ENCODE data around the gene YRDC.

Gene YRDC, protein sequence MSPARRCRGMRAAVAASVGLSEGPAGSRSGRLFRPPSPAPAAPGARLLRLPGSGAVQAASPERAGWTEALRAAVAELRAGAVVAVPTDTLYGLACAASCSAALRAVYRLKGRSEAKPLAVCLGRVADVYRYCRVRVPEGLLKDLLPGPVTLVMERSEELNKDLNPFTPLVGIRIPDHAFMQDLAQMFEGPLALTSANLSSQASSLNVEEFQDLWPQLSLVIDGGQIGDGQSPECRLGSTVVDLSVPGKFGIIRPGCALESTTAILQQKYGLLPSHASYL

DNA sequence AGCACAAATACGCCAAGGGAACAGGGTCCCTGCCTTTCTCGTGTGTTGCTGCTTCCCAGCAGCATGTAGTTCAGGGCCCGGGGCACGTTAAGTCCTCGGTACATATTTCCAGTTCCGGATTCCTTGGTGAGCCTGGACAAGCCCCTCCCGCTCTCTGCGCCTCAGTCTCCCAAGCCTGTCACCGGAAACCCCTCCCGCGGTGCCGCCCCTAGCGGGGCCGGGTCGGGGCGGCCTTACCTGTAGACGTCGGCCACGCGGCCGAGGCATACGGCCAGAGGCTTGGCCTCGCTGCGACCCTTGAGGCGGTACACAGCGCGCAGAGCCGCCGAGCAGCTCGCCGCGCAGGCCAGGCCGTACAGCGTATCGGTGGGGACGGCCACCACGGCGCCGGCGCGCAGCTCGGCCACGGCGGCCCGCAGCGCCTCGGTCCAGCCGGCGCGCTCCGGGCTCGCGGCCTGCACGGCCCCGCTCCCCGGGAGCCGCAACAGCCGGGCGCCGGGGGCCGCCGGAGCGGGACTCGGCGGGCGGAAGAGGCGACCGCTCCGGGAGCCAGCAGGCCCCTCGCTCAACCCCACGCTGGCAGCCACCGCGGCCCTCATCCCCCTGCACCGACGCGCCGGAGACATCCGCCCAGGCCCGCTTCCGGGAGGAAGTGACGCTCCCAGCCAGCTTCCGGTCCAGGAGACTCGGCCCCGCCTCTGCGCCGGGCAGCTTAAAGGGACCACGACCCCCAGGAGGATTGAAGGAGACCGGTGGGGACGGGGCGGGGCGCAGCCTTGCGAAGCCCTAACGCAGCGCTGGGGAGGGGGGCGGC lies at the start of gene YRDC, which contains the start of gene C1orf122:
TSS of gene YRDC (minus strand) at position 654 of the 814 bp plus-strand sequence. CDS start at position 626, 28 bp downstream.
TSS of gene C1orf122 (plus strand) at position 236 of the 814 bp plus-strand sequence. CDS start 615 bp downstream, outside the sequence.
- peak; percentile 89 for DNase-seq

GRCh38 chr1:37854406-37854805 lies 46.4 kb upstream of the YRDC start:
- DNase-seq, result no peak

GRCh38 chr1:37853157-37853556 lies 45.1 kb upstream of the YRDC start:
- DNase-seq, result no peak

DNA sequence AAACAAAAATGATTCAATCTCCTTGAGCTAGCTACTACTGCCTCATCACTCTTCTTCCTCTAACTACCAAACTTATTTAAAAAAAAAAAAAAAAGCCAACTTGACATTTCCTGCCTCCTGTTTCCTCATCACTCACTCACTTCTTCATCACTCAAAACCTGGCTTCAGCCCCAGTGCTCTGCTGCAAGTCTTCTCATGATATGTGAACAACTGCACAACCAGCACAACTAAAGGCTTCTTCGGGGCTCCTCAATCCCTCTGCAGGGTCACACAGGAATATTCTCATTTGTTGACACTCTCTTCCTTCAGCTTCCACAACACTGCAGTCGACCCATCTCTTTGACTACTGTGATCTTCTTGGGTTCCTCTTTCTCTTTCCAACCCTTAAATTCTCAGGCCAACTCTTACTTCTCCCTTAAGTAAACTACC lies 43.8 kb upstream of the YRDC start:
- no peak for DNase-seq

- no peak for DNase-seq
These were observed 43.3 kb upstream of the YRDC start for GRCh38 chr1:37851262-37851661.

DNA sequence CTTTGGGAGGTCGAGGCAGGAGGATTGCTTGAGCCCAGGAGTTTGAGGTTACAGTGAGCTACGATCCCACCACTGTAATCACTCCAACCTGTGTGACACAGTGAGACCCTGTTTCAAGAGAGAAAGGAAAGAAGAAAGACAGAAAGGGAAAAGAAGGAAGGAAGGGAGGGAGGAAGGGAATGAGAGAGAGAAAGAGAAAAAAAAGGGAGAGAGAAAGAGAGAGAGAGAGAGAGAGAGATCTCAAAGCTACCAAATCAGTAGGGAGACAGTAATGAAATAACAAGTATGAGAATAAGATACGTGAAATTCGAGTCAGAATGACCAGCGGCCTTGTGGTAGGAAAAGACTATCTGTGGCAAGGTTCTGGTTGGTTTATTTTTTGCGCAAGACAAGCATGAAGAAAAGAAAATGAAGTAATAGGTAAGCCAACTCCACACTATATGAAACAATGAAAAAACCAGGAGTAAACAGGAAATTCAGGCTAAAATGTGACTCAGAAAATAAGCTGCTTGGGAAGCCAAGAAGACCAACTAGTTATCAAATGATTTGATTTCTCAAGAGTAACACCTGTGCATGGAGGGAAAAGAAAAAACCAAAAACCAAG lies 42.4 kb upstream of the YRDC start:
- no peak for DNase-seq

DNA sequence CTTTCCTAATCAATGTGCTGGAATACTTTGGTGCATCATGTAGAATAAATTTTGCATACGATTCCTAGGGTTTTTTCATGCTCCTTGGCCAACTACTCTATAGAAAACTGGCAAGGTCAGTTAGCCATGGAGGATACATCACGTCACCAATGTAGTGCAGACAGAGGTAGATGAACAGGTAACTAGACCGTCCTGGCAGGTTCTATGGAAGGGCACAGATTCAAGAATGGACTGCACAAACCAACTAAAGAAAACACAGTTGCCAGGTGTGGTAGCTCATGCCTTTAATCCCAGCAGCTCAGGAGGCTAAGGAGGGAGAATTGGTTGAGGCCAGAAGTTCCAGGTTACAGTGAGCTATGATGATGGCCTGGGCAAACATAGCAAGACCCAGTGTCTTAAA lies 41.5 kb upstream of the YRDC start:
- no peak for DNase-seq

- DNase-seq, result no peak
These were observed 38.8 kb upstream of the YRDC start for GRCh38 chr1:37846647-37847339.

DNA sequence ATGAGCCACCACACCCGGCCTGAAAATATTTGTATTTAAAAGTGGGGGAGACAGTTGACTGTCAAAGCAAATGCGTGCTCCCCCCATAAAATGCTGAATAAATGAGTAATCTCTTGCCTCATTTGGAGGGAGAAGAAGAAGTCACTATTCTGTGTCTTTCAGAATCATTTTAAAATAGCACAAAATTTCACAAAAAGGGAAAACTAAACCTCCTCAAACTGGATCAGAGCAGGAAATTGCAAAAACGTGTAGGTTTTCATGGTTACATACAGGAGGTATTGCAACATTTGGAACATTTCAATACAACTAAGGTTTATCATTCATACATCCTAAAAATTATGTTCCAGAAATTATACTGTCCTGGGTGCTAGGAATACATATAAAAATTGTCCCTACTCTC lies 37.8 kb upstream of the YRDC start:
- DNase-seq, result no peak

DNA sequence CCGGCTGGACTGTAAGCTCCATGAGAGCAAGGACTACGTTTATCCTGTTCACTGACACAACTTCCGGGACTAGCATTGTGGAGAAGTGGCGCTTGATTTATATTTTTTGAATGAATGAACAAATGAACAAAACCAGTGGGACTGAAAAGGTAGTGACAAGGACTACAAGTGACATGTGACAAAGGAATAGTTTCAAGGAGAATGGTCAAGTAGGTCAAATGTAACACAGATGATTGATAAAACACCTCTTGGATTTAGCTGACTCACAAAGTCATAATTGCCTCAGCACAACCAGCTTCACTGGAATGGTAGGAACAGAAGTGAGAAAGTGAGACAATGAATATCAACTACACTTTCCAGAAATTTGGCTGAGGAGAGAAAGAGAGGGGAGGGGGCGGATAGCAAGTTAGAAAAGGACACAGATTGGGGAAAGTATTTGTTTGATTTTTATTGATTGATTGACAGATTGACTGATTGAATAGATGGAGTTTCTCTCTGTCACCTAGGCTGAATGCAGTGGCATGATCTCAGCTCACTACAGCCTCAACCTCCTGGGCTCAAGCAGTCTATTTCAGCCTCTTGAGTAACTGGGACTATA lies 37.1 kb upstream of the YRDC start:
- no peak for DNase-seq

DNA sequence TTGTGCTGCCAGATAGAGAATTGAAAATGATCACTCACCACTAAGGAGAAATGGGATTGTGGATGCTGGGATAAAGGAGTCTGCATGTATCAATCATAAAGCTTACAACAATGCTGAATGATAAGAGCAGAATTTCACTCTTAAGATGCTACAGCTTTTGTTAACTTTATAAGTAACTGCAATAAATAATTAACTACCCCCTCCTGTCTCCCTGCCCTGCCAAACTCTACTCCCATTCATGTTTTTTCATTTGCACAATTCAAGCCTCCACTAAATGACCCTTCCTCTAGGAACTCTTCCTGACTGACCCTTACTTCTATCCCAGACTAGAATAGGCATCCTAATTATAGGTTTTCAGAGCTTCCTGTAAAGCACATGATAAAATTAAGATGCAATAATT lies 36.5 kb upstream of the YRDC start:
- no peak for DNase-seq

DNA sequence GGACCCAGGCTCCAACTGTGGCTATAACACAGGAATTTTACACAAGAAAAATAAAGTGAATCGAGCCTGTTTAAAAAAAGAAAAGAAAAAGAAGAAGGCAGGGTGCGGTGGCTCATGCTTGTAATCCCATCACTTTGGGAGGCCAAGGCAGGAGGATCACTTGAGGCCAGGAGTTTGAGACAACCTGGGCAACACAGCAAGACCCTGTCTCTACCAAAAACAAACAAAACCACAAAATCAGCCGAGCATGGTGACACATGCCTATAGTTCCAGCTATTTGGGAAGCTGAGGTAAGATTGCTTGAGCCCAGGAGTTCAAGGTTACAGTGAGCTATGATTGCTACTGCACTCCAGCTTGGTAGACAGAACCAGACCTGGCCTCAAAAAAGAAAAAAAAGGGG lies 33.6 kb upstream of the YRDC start:
- DNase-seq, result no peak

GRCh38 chr1:37840711-37841110 lies 32.7 kb upstream of the YRDC start:
- DNase-seq, result no peak

GRCh38 chr1:37839676-37840075 lies 31.7 kb upstream of the YRDC start:
- DNase-seq, result no peak

DNA sequence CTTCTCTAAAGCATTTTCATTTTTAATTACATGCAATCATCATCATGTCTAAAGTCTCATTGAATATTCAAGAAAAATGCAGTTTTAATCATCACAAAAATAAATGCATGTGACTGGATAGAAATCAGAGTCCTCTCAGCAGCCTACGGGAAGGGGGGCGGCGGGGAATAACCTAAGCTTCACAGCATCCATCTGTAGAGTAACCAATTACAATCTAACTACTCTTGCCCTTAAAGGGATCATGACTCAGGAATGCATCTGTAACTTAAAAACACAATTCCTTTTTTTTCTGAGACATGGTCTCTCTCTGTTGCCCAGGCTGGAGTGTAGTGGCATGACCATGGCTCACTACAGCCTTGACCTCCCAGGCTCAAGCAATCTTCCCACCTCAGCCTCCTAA lies 28.8 kb upstream of the YRDC start:
- DNase-seq, result no peak

DNA sequence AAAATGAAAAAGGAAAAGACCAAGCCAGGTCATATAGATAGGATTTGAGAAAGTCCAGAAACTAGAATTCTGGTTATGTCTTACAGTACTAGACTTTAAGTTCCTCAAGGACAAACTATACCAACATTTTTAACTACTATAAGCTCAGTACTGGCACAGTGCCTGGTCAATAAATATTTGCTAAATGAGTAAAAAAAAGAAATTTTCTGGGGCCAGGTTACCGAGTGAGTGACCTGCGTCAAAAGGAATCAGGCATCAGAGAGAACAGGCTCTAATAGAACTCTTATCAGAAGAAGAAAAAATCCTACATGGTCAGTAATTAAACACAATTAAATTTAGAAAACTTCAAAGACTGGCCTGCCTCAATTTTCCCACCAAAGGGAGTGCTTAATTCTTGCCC lies 23.8 kb upstream of the YRDC start:
- DNase-seq, result no peak

DNA sequence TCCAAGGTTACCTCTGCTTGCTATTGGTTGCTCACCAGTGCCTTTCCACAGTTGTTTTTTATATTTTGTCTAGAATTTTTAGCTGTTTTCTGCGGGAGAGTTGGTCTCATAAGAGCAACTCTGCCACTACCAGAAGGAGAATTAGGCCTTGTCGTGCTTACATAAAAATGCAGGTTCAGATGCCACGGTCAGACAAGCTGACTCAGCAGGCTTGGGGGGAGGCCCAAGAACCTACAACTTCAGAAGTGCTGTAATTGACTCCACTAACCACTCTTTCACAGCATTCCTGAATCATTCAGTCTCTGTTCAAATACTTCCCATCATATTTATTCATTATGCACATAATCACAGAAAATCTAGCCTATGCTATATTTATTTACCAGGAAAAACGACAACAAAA lies 23.1 kb upstream of the YRDC start:
- DNase-seq, result no peak

GRCh38 chr1:37828410-37829074 lies 20.5 kb upstream of the YRDC start:
- DNase-seq, result no peak

DNA sequence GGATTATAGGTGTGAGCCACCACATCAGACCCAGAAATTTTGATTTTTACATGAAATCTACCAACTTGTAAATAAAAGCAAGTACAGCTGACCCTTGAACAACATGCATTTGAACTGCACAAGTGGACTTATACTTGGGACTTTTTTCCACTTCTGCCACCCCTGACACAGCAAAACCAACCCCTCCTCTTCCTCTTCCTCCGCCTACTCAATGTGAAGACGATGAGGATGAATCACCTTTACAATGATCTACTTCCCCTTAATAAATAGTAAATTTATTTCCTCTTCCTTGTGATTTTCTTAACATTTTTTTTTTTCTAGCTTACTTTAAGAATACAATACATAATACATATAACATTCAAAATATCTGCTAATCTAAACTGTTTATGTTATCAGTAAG lies 17.5 kb upstream of the YRDC start:
- no peak for DNase-seq

GRCh38 chr1:37824001-37824400 lies 16.0 kb upstream of the YRDC start:
- no peak for DNase-seq

- DNase-seq, result no peak
These were observed 15.2 kb upstream of the YRDC start for GRCh38 chr1:37822906-37823815.
